Endothelial cell (in vitro differentiated cells): ENCODE data around the gene PSKH1. TPM values are rescaled to one million over a fixed set of nuclear protein-coding genes. Genes with fewer than 3 reads are reported as not detected.

Source experiments
- DNase-seq: peaks from one replicate; pipeline ENCODE4 v3.0.0; 2021; ENCODE audit warnings: low spot score
- H3K27ac Mint-ChIP-seq: one replicate; pipeline ENCODE4 v1.8.0; 2021; ENCODE audit warnings: mixed read lengths, inconsistent platforms; ENCODE audit not compliant: unreplicated experiment
- H3K27me3 Mint-ChIP-seq: one replicate; pipeline ENCODE4 v1.8.0; 2021; ENCODE audit warnings: mild to moderate bottlenecking, moderate library complexity, mixed read lengths, inconsistent platforms; ENCODE audit not compliant: unreplicated experiment
- H3K36me3 Mint-ChIP-seq: one replicate; pipeline ENCODE4 v1.8.0; 2021; ENCODE audit warnings: mild to moderate bottlenecking, low read depth, mixed read lengths, inconsistent platforms; ENCODE audit not compliant: unreplicated experiment
- H3K4me1 Mint-ChIP-seq: one replicate; pipeline ENCODE4 v1.8.0; 2021; ENCODE audit warnings: mild to moderate bottlenecking, mixed read lengths, inconsistent platforms; ENCODE audit not compliant: unreplicated experiment
- H3K4me3 Mint-ChIP-seq: one replicate; pipeline ENCODE4 v1.8.0; 2021; ENCODE audit warnings: mild to moderate bottlenecking, mixed read lengths, inconsistent platforms; ENCODE audit not compliant: unreplicated experiment
- H3K9me3 Mint-ChIP-seq: one replicate; pipeline ENCODE4 v1.8.0; 2021; ENCODE audit warnings: mixed read lengths, inconsistent platforms; ENCODE audit not compliant: unreplicated experiment
- total RNA-seq: library from RNA; stranded (reverse); fragmentation: NEBNext Ultra II Directional; extraction: Animal tissue kit (Norgen Biotek cat#: 25700); gene quantifications from one replicate; pipeline ENCODE4 v1.2.1, GENCODE V29; 2021; ENCODE audit not compliant: unreplicated experiment
- TF ChIP-seq, protein P1 (sequence below): fragments of 200-600 bp; sonication (generic); IDR thresholded peaks from one replicate; pipeline ENCODE4 v1.5.0; 2021; ENCODE audit warnings: antibody characterized with exemption; ENCODE audit not compliant: unreplicated experiment

The PSKH1 gene
- total RNA-seq, 1 donor from 2014 or later: 47.5 TPM

DNA sequence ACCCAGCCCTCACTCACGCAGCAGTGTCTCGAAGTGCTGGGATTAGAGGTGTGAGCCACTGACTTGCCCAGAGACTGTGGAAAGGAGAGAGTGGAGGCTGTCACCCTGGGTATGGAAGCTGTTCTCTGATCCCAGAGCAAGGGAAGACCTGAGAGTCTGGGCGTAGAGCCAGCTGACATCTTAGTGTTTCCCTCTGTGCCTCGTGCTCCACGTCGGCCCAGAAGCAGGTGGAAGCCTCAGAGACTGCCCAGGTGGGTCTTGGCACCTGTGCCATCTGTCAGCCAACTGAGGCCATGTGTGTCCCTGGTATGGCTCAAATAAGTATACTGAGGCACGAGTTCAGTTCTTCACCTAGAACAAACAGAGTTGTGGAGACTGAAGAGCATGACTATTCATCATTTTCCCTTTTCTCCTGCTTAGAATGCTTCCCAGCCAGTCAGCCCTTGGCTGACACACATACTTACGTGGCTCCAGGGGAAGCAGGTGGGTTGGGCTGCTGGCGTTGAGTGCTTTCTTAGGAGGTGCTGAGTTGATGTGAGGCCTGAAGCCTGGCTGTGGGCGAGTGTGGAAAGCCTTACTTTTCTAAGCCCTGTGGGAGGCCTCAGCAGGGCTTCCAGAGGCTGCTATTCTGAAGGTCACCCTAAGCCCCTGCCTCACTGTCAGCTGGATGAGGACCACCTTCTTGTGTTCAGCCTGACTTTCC, 30.5 kb downstream of the PSKH1 start:
- H3K4me1 Mint-ChIP-seq: peaks cover 16% of the 10 kb centered on the region

DNA sequence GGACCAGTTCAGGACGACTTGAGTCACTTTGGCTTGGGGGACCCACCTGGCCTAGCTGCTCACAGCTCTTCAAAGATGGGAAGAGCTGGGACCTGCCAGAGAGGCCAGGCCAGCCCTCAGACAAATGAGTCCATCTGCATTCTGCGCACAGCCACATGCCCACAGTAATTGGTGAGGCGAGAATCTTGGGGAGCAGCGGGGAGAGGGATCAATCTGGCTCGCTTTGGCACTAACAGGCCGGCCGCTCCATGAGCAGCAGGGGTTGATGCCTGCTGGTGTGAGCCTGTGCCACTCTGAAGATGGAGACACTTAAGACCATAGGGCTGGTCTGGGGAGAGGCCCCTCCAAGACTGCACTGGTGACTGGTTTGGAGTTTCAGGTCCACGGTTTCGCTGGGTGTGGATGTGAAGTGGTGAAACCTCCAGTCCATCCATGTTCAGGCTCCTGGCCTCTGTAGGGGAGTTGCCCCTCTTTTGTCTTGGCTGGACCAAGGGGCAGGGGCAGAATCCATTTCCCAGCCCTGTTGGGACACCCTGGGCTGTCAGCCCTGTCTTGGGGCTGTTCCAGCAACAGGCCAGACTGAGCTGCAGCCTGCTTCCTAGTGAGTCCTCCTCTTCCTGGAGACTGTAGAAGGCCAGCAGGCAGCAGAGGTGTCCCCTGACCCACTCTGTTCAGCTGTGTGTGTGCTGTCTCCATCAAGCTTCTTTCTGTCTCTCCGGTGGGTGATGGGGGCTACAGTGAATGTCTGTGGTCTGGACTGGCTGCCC, 31.3 kb downstream of the PSKH1 start:
- H3K9me3 Mint-ChIP-seq: no peaks in the 10 kb centered on the region
- no peak overlapping the region for H3K27ac Mint-ChIP-seq
- H3K4me1 Mint-ChIP-seq: peaks cover 16% of the 10 kb centered on the region
- DNase-seq: no peak
- H3K36me3 Mint-ChIP-seq: no peaks in the 10 kb centered on the region
- H3K4me3 Mint-ChIP-seq: no peak overlapping the region
- peaks cover 4% of the 10 kb centered on the region for H3K27me3 Mint-ChIP-seq
- TF ChIP-seq, protein P1, sequence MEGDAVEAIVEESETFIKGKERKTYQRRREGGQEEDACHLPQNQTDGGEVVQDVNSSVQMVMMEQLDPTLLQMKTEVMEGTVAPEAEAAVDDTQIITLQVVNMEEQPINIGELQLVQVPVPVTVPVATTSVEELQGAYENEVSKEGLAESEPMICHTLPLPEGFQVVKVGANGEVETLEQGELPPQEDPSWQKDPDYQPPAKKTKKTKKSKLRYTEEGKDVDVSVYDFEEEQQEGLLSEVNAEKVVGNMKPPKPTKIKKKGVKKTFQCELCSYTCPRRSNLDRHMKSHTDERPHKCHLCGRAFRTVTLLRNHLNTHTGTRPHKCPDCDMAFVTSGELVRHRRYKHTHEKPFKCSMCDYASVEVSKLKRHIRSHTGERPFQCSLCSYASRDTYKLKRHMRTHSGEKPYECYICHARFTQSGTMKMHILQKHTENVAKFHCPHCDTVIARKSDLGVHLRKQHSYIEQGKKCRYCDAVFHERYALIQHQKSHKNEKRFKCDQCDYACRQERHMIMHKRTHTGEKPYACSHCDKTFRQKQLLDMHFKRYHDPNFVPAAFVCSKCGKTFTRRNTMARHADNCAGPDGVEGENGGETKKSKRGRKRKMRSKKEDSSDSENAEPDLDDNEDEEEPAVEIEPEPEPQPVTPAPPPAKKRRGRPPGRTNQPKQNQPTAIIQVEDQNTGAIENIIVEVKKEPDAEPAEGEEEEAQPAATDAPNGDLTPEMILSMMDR: no peak

More for the DNA sequence above, 30.5 kb downstream of the PSKH1 start:
- no peak overlapping the region for H3K27ac Mint-ChIP-seq
- TF ChIP-seq, protein P1: no peak
- no peaks in the 10 kb centered on the region for H3K36me3 Mint-ChIP-seq
- no peaks in the 10 kb centered on the region for H3K9me3 Mint-ChIP-seq
- H3K4me3 Mint-ChIP-seq: no peak overlapping the region
- peaks cover 4% of the 10 kb centered on the region for H3K27me3 Mint-ChIP-seq
- DNase-seq: no peak

DNA sequence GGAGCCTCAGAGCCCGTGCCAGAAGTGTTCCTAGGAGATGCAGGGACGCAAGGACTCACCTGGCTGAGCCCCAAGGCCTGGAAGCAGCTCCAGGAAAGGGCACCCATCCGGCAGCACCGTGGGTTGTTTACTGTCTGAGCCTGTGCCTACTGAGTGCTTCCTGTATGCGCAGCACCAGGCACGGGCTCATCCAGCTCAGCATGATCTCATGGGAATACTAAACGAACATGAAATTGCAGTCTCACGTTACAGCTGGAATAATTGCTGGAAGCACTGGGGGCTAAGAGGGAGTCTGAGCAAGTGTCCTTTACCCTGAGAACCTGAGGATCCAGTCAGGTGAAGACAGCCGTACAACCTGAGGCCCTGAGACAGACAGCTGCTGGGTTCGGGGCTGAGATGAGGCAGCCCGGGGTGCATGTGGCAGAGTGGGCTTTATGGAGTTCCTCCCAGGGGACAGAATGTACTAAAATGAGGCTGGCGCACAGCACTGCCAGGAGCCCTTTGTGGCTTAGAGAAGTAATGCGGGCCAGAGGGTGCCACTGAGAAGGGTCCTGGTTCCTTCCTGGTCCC, 33.2 kb downstream of the PSKH1 start:
- H3K4me3 Mint-ChIP-seq: peak overlapping the region; percentile 25
- no peak for DNase-seq
- H3K27me3 Mint-ChIP-seq: peaks cover 6% of the 10 kb centered on the region
- peak overlapping the region; percentile 42 for H3K27ac Mint-ChIP-seq
- H3K9me3 Mint-ChIP-seq: no peaks in the 10 kb centered on the region
- TF ChIP-seq, protein P1: no peak
- no peaks in the 10 kb centered on the region for H3K36me3 Mint-ChIP-seq
- peaks cover 16% of the 10 kb centered on the region for H3K4me1 Mint-ChIP-seq

DNA sequence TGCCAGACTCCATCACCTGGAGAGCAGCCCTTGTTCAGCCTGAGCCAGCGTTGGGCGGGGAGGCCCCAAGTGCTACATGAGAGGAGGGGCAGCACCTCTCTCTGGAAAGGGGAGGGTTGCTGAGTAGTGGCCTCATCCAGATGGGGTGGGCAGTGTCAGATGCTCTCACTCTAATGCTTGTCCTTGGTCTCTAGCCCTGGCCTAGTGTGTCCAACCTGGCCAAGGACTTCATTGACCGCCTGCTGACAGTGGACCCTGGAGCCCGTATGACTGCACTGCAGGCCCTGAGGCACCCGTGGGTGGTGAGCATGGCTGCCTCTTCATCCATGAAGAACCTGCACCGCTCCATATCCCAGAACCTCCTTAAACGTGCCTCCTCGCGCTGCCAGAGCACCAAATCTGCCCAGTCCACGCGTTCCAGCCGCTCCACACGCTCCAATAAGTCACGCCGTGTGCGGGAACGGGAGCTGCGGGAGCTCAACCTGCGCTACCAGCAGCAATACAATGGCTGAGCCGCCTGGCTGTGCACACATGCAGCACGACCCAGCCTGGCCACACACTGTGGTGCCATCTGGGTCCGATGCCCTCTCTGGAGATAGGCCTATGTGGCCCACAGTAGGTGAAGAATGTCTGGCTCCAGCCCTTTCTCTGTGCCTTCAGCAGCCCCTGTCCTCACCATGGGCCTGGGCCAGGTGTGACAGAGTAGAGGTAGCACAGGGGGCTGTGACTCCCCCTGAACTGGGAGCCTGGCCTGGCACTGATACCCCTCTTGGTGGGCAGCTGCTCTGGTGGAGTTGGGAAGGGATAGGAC, 34.3 kb downstream of the PSKH1 start:
- no peaks in the 10 kb centered on the region for H3K36me3 Mint-ChIP-seq
- TF ChIP-seq, protein P1: no peak
- no peak overlapping the region for H3K27ac Mint-ChIP-seq
- DNase-seq: no peak
- H3K4me1 Mint-ChIP-seq: peaks cover 11% of the 10 kb centered on the region
- H3K9me3 Mint-ChIP-seq: no peaks in the 10 kb centered on the region
- H3K4me3 Mint-ChIP-seq: no peak overlapping the region
- peaks cover 10% of the 10 kb centered on the region for H3K27me3 Mint-ChIP-seq
